Astrocyte (in vitro differentiated cells and primary cell): Measurements from ENCODE around the gene FUZ.

Source experiments
- EZH2 ChIP-seq: IDR thresholded peaks from 2 replicates; pipeline ENCODE4 v1.6.1; 2012; ENCODE audit warnings: mild to moderate bottlenecking, low read length, inconsistent platforms; ENCODE audit not compliant: insufficient read depth
- TF ChIP-seq, protein P1 (sequence below): IDR thresholded peaks from 2 replicates; pipeline ENCODE4 v1.5.1; 2011; ENCODE audit warnings: low read depth, mild to moderate bottlenecking, inconsistent platforms, low read length, moderate library complexity; ENCODE audit not compliant: insufficient read depth

GRCh38 chr19:49761249-49761624 lies 51.9 kb downstream of the FUZ start:
- TF ChIP-seq, protein P1, sequence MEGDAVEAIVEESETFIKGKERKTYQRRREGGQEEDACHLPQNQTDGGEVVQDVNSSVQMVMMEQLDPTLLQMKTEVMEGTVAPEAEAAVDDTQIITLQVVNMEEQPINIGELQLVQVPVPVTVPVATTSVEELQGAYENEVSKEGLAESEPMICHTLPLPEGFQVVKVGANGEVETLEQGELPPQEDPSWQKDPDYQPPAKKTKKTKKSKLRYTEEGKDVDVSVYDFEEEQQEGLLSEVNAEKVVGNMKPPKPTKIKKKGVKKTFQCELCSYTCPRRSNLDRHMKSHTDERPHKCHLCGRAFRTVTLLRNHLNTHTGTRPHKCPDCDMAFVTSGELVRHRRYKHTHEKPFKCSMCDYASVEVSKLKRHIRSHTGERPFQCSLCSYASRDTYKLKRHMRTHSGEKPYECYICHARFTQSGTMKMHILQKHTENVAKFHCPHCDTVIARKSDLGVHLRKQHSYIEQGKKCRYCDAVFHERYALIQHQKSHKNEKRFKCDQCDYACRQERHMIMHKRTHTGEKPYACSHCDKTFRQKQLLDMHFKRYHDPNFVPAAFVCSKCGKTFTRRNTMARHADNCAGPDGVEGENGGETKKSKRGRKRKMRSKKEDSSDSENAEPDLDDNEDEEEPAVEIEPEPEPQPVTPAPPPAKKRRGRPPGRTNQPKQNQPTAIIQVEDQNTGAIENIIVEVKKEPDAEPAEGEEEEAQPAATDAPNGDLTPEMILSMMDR = no peak
- no peak for TF ChIP-seq EZH2
